Esophagus mucosa (tissue), 1 donor: Measurements from ENCODE around the gene GPS1. TPM values are rescaled to one million over a fixed set of nuclear protein-coding genes. Genes with fewer than 3 reads are reported as not detected.

Experiments used
- ATAC-seq: fragments of 200-7000 bp; cut with Tn5 transposase; one replicate; pipeline ENCODE4 v1.9.1; 2020
- total RNA-seq: library from RNA; stranded (reverse); gene quantifications from one replicate; pipeline ENCODE4 v1.2.4, GENCODE V29; 2023
- donor health status: DM: yes; HTN: yes; CAD: no.

The GPS1 gene
- total RNA-seq, 1 donor from 2014 or later = 59.3 TPM

- ATAC-seq = no peak
Measured at GRCh38 chr17:82046903-82047302, 4.8 kb upstream of the GPS1 start.

GRCh38 chr17:82047379-82047778, 4.3 kb upstream of the GPS1 start:
- no peak for ATAC-seq

DNA sequence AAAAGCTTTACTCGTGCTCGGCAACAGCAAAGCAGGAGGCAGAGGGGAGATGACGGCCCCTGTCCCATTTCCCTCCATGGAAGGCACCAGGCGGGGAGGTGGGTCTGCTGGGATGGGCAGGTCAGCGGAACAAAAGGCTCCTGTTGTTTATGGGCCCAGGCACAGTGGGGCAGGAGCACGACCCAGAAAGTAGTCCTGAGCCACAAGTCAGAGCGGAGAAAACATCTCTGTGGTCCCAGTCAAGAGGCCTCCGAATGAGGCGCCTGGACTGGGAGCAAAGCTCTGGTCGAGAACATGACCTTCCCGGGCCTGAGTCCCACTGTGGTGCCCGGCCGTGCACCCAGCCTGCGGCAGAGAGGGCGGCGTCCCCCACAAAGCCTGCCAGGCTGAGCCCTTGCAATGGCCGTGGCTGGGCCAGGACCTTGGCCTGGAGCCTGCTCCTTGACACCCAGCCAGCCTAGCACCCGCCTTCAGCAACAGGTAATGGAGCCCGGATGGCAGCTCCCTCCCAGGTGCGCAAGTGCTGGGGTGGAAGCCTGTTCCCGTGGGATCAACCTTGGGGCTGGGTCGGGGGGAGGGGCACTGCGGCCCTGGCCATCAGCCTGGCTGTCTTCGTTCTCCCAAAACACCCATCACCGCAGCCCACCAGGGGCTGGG, 3.7 kb upstream of the GPS1 start:
- no peak for ATAC-seq

- no peak for ATAC-seq
Measured at GRCh38 chr17:82048571-82048971, 3.1 kb upstream of the GPS1 start.

DNA sequence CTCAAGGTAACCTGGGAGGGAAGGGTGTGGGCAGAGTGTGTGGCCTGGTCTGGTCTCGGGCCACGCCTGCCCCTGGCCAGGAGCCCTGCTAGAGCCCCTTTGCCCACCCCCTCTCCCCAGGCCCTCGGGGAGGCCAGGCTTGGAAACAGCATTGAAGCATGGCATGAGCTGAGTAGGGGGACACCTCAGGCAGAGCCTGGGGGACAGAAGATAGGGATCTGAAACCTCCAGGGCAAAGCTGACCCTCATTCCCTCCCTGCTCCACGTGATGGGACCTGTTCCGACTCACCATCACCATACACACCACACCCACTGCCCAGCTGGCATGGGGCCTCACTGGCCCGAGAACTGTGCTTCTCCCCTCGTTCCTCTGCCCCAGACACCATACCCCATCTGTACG, 2.6 kb upstream of the GPS1 start:
- ATAC-seq = no peak

DNA sequence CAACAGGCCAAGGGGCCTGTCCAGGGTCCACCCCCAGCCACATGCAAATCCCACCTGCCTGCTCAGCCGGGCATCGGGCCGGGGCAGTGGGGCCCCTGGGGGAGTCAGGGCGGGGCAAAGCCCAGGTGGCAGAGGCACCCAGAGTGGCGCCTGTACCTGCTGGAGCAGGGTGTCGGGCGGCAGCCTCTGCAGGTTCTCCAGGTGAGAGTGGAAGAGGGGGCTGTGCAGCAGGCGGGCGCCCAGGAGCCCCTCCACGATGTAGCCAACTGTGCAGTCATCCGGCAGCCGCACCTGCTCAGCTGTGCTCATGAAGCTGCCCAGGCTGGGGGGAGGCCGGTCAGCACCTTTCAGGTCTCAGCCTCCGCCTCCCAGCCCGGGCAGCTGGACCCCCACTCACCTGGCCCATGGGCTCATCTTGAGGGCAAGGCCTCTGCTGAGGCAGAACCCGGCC, 2.2 kb upstream of the GPS1 start:
- ATAC-seq = no peak

- ATAC-seq = no peak
Measured at GRCh38 chr17:82050152-82050760, 1.4 kb upstream of the GPS1 start.

- peak; percentile 4 for ATAC-seq
Measured at GRCh38 chr17:82050761-82051641, 697 bp upstream of the GPS1 start.

- ATAC-seq = no peak
Measured at GRCh38 chr17:82052638-82053059, 951 bp downstream of the GPS1 start.

DNA sequence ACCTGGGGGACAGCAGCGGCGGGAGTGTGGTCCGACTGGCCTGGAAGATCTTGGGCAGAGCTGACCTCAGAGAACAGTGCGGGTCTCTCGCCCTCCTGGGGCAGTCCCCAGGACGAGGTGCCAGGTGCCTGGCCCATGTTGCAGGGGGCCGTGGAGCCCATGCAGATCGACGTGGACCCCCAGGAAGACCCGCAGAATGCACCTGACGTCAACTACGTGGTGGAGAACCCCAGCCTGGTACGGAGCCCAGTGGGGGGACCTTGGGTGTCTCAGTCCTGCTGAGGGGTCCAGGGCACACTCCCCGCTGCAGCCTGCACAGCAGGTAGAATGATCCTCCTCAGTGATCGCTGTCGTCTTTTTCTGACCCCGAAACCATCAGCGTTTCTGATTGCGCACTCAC, 1.4 kb downstream of the GPS1 start:
- no peak for ATAC-seq

DNA sequence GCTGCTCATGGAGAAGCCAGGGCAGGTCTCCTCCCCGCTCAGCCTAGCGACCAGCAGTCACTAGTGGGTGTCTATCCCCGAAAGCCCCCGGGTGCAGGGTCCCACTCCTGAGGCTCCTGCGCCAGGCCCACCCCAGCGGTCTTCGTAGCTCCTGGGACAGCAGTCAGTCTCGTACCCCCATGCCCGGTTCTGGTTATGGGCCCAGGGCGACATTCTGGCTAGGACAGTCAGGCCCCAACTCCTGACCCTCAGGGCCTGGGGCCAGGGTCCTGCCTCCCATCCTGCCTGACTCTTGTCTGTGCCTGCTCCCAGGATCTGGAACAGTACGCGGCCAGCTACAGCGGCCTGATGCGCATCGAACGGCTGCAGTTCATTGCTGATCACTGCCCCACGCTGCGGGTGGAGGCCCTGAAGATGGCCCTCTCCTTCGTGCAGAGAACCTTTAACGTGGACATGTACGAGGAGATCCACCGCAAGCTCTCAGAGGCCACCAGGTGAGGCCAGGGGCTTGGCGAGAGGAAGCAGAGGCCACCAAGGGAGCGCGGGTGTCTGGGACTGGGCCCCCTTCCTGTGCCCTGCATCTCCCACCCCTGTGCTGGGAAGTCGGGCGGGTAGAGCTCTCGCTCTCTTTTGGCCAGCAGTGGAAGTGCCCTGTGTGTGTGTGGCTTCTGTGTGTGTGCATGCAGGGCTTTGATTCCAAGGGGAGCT, 2.0 kb downstream of the GPS1 start:
- no peak for ATAC-seq

DNA sequence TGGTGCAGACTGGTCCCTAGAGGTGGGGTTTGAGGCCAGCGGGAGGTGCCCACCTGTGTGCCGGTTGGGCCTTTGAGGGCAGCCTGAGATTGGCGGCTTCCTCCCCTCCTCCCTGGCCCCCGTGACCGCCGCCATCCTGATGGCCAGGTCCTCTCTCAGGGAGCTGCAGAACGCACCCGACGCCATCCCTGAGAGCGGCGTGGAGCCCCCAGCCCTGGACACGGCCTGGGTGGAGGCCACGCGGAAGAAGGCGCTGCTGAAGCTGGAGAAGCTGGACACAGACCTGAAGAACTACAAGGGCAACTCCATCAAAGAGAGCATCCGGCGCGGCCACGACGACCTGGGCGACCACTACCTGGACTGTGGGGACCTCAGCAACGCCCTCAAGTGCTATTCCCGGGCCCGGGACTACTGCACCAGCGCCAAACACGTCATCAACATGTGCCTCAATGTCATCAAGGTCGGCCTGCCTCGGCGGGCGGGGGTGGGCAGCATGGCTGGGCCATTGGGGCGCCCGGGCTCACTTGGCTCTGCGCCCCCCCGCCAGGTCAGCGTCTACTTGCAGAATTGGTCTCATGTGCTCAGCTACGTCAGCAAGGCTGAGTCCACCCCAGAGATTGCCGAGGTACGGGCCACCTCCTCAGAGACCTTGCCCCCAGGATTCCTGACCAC, 2.8 kb downstream of the GPS1 start:
- no peak for ATAC-seq

GRCh38 chr17:82055023-82055964, 3.6 kb downstream of the GPS1 start:
- ATAC-seq = no peak

DNA sequence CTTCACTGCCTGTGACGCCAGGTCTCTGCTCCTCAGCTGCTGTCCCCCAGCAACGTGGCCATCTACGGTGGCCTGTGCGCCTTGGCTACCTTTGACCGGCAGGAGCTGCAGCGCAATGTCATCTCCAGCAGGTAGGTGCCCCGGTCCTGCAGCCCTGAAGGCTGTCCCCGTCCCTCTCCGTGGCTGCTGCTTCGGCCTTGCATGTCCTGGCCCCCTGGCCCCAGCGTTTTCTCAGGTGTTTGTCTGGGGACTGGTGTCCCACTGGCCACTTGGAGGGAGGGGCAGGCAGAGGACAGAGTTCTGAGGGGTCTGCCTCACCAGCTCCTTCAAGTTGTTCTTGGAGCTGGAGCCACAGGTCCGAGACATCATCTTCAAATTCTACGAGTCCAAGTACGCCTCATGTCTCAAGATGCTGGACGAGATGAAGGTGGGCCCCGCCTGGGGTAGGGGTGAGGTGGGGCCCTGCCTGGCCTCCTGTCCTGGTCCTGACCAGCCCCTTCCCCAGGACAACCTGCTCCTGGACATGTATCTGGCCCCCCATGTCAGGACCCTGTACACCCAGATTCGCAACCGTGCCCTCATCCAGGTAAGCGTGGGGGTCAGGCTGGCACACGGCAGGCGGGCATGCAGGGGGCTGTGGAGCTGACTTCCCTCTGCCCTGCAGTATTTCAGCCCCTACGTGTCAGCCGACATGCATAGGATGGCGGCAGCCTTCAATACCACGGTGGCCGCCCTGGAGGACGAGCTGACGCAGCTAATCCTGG, 4.4 kb downstream of the GPS1 start:
- ATAC-seq = no peak

DNA sequence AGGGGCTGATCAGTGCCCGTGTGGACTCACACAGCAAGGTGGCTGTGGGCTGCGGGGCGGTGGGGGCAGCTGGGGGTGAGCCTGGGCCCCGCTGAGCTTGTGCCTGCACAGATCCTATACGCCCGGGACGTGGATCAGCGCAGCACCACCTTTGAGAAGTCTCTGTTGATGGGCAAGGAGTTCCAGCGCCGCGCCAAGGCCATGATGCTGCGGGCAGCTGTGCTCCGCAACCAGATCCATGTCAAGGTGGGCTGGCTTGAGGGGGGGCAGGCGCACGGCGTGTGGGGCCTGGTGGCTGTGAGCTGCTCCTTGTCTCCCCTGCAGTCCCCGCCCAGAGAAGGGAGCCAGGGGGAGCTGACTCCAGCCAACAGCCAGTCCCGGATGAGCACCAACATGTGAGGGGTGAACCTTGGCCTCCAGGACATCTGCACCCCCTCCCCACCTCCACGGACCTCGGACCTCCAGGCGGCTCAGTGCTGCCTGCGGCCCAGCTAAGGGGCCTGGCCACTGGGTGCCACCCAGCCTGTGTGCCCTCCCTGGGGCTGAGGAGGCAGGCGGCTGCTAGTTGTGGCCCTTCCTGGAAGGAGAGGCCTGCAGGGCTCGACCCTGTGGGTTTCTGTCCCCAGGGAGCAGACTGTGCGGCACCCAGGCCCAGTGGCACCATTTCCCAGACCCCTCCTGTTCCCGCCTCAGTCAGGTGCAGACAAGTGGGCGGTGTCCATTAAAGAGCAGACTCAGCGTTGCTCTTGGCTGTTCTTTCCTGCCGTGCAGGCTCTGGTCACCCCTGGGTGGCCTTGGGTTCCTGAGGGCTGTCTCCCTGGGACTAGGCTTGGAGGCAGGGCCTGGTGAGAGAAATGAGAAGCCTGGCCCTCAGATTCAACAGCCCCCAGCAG, 5.3 kb downstream of the GPS1 start:
- ATAC-seq = no peak

DNA sequence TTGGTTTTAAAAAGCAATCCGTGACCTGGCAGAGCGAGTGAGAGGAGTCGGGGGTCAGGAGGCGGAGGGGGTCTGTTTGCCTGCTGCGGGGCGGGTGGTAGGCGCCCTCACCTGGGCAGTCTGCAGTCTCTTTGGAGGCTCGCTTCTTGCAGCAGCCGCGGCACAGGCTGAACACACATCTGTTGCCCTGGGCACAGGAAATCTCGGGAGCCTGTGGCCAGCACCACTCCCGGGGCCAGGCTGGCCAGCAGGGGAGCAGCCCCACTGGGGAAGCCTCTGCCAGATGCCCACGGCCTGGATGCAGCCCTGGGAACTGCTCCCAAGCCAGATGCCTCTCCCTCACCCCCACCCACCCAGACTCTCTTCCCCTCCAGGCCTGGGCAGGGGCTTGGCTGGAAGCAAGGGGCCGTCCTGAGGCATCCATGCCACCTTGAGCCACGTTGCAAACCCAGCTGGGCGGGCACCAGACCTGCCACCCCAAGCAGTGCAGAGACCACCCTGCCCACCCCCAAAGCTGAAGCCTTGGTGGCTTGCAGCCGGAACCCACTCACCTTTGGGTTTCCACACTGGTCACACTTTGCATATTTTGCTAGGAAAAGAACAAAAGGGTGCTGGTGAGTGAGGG, 6.6 kb downstream of the GPS1 start:
- no peak for ATAC-seq

DNA sequence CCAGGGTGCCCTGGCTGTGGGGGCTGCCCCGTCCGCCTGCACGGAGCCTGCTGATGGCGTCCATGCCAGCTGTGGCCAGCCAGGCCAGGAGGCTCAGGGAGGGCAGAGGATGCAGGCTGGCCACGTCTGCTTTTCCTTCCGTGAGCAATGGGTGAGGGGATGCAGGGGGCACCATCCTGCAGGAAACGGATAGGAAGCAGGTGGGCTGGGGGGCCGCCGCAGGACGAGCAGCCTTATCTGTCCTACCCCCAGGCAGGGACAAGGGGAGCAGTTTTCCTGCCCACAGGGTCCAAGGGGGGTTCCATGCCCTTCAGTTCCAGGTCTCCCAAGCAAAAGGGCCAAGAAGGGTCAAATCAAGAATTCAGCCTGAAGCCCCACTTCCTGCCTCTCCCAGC, 7.2 kb downstream of the GPS1 start:
- no peak for ATAC-seq

DNA sequence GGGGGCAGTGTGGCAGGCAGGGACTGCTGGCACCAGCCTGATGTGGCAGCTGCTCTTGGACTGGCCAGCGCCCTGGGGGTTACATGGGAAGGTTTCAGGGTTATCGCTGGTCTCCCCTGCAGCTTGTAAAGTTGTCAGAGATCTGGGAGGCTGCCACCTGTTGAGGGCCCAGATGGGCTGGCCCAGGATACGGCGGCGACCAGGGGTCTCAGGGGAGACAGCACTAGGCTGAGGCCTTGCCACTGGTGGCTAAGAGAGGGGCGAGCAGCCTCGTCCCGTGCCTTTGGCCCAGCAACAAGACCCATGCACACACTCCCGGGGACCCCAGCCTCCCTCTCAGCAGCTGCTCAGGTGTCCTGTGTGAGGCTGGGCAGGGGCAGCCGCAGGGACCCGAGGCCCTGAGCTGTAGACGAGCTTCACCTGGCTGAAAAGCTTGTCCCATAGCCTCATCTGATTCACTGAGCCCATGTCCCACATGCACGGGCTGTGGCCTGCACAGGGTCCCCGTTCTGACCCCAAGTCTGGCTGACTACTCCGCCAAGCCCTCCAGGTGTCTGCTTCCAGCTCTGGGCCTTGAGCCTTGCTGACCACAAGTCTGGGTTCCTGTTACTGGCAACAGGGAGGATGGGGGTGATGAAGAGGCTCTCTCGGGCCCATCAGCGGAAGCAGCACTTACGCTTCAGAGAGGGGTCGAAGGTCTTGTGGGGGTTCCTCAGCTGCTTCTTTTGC, 7.7 kb downstream of the GPS1 start:
- no peak for ATAC-seq
